ENCODE measurements around the gene DISP2.

DISP2 gene

DNA sequence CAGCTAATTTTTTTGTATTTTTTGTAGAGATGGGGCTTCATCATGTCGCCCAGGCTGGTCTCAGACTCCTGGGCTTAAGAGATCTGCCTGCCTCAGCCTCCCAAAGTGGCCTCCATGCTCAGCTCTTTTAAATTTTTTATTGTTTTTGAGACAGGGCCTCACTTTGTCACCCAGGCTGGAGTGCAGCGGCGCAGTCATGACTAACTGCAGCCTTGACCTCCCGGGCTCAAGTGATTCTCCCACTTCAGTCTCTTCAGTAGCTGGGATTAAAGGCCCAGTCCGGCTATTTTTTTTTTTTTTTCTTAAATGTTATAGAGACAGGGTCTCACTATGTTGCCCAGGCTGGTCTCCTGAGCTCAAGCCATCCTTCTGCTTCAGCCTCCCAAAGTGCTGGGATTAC is 67.7 kb downstream of the DISP2 start:
- no peaks in the 10 kb centered on the region for H4K20me1 ChIP-seq (ENCODE audit: low read depth, low read length)
- H3K9me3 ChIP-seq (ENCODE audit: insufficient read depth, low read length) = no peaks in the 10 kb centered on the region
- no peak overlapping the region for H3K27ac ChIP-seq (ENCODE audit: low read depth, low read length)
- H3K79me2 ChIP-seq (ENCODE audit: insufficient read depth, low read length) = no peaks in the 10 kb centered on the region
- no peak overlapping the region for H2AFZ ChIP-seq (ENCODE audit: low read depth, low read length, severe bottlenecking)
- H3K36me3 ChIP-seq (ENCODE audit: low read length) = no peaks in the 10 kb centered on the region
- no peaks in the 10 kb centered on the region for H3K9me2 ChIP-seq (replicated peaks; ENCODE audit: insufficient read depth, low read length)
- H3K4me2 ChIP-seq (ENCODE audit: low read depth, low read length, poor library complexity, severe bottlenecking) = no peak overlapping the region
- no peak for TF ChIP-seq EZH2phosphoT487 (conservative IDR thresholded peaks at IDR 0.05; ENCODE audit: low read length)
- TF ChIP-seq, protein P1, sequence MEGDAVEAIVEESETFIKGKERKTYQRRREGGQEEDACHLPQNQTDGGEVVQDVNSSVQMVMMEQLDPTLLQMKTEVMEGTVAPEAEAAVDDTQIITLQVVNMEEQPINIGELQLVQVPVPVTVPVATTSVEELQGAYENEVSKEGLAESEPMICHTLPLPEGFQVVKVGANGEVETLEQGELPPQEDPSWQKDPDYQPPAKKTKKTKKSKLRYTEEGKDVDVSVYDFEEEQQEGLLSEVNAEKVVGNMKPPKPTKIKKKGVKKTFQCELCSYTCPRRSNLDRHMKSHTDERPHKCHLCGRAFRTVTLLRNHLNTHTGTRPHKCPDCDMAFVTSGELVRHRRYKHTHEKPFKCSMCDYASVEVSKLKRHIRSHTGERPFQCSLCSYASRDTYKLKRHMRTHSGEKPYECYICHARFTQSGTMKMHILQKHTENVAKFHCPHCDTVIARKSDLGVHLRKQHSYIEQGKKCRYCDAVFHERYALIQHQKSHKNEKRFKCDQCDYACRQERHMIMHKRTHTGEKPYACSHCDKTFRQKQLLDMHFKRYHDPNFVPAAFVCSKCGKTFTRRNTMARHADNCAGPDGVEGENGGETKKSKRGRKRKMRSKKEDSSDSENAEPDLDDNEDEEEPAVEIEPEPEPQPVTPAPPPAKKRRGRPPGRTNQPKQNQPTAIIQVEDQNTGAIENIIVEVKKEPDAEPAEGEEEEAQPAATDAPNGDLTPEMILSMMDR (IDR thresholded peaks at IDR 0.05; ENCODE audit: insufficient read depth, low read length, poor library complexity, severe bottlenecking) = no peak
- H3K27me3 ChIP-seq (ENCODE audit: low read length) = no peaks in the 10 kb centered on the region
- H3K4me3 ChIP-seq (ENCODE audit: insufficient read depth, low read length, poor library complexity, severe bottlenecking) = no peak overlapping the region
- no peak overlapping the region for H3K9ac ChIP-seq (ENCODE audit: low read length)
- H3F3A ChIP-seq (ENCODE audit: insufficient read depth) = peaks cover 6% of the 10 kb centered on the region; the same call in 1 of the 2 replicates

DNA sequence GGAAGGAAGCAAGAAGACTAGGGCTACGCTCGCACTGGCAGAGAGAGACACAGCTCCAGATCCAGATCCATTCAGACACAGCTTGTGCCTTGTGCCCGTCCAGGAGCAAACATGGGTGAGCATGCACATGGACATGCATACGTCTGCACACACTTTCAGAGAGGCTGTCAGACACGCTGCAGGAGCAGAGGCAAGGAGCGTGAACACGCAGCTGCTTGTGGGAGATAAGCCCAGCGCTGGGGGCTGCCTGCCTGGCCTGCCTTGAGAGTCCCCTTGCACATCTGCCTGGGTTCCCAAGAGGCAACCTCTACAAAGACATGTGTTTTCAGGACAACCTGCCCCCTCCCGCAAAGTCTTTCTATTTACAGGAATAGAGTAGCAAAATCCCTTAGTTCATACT is 69.2 kb downstream of the DISP2 start:
- no peaks in the 10 kb centered on the region for H3K79me2 ChIP-seq (ENCODE audit: insufficient read depth, low read length)
- no peak overlapping the region for H3K27ac ChIP-seq (ENCODE audit: low read depth, low read length)
- H3K4me2 ChIP-seq (ENCODE audit: low read depth, low read length, poor library complexity, severe bottlenecking) = no peak overlapping the region
- H3F3A ChIP-seq (ENCODE audit: insufficient read depth) = no peaks in the 10 kb centered on the region
- no peak overlapping the region for H3K9ac ChIP-seq (ENCODE audit: low read length)
- no peak overlapping the region for H3K4me3 ChIP-seq (ENCODE audit: insufficient read depth, low read length, poor library complexity, severe bottlenecking)
- H3K27me3 ChIP-seq (ENCODE audit: low read length) = no peaks in the 10 kb centered on the region
- no peak for TF ChIP-seq EZH2phosphoT487 (conservative IDR thresholded peaks at IDR 0.05; ENCODE audit: low read length)
- TF ChIP-seq, protein P1 (IDR thresholded peaks at IDR 0.05; ENCODE audit: insufficient read depth, low read length, poor library complexity, severe bottlenecking) = no peak
- H4K20me1 ChIP-seq (ENCODE audit: low read depth, low read length) = no peaks in the 10 kb centered on the region
- H3K36me3 ChIP-seq (ENCODE audit: low read length) = no peaks in the 10 kb centered on the region
- H3K9me2 ChIP-seq (replicated peaks; ENCODE audit: insufficient read depth, low read length) = no peaks in the 10 kb centered on the region
- no peaks in the 10 kb centered on the region for H3K9me3 ChIP-seq (ENCODE audit: insufficient read depth, low read length)
- H2AFZ ChIP-seq (ENCODE audit: low read depth, low read length, severe bottlenecking) = no peak overlapping the region

DNA sequence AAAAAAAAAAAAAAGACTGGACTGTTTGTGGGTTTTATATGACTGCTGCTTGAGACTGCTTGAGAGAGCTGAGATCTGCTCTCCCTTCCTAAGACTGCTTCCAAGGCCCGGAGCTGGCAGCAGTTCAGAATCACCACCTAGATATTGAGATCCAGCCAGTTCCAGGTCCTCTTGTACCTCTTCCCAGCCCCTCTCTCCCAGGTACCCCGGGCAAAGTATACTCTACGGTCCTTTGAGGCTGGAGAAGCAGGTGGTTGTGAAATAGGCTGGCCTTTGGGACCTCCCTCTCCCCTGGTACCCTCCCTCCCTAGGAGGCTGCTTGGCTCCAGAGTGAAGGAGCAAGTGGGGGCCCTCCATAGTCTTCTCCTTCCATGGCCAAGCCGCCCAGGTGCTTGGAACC is 70.2 kb downstream of the DISP2 start:
- Histone ChIP-seq H3K79me2 (ENCODE audit: insufficient read depth, low read length) (no peaks in the 10 kb centered on the region), H3K27me3 (ENCODE audit: low read length) (no peaks in the 10 kb centered on the region), H3K36me3 (ENCODE audit: low read length) (no peaks in the 10 kb centered on the region), H3K9me3 (ENCODE audit: insufficient read depth, low read length) (no peaks in the 10 kb centered on the region), H3K27ac (ENCODE audit: low read depth, low read length) (no peak overlapping the region), H3K4me3 (ENCODE audit: insufficient read depth, low read length, poor library complexity, severe bottlenecking) (no peak overlapping the region), H3K9ac (ENCODE audit: low read length) (no peak overlapping the region), H3K9me2 (replicated peaks; ENCODE audit: insufficient read depth, low read length) (no peaks in the 10 kb centered on the region), H2AFZ (ENCODE audit: low read depth, low read length, severe bottlenecking) (no peak overlapping the region), H3K4me2 (ENCODE audit: low read depth, low read length, poor library complexity, severe bottlenecking) (no peak overlapping the region), H3F3A (ENCODE audit: insufficient read depth) (no peaks in the 10 kb centered on the region), H4K20me1 (ENCODE audit: low read depth, low read length) (no peaks in the 10 kb centered on the region)
- no peak for TF ChIP-seq EZH2phosphoT487 (conservative IDR thresholded peaks at IDR 0.05; ENCODE audit: low read length)
